Panc1 (cell line): ENCODE measurements around the gene LIPJ.

ENCODE experiments used
- CTCF ChIP-seq: fragments of 450-650 bp; IDR thresholded peaks from 2 replicates; pipeline ENCODE4 v1.5.1; 2017; ENCODE audit warnings: mild to moderate bottlenecking
- POLR2AphosphoS5 ChIP-seq: IDR thresholded peaks from 2 replicates; pipeline ENCODE4 v1.6.1; 2012; ENCODE audit warnings: mild to moderate bottlenecking, low read depth, low read length, moderate library complexity
- REST ChIP-seq, 2 experiments: IDR thresholded peaks; 2 replicates each; pipeline ENCODE4 v1.6.1; 2011 to 2012; ENCODE audit warnings: low read depth in 2 of 2, control low read depth in 1 of 2, low read length in 1 of 2, mild to moderate bottlenecking in 1 of 2, moderate library complexity in 1 of 2; ENCODE audit not compliant: insufficient read depth in 1 of 2

GRCh38 chr10:88617772-88618300, 31.3 kb downstream of the LIPJ start:
- TF ChIP-seq CTCF (no peak), POLR2AphosphoS5 (no peak), REST (IDR thresholded peaks at IDR 0.05; ENCODE audit: insufficient read depth in 1 of 2, low read depth in 2 of 2, low read length in 1 of 2) (no peak)
